SK-N-SH (cell line): ENCODE results near the gene SPOCK1. TPM values are rescaled to one million over a fixed set of nuclear protein-coding genes. Genes with fewer than 3 reads are reported as not detected.
A peak's percentile ranks its signal among the peaks of the same experiment; 100 is the strongest.

Experiments
- CTCF ChIA-PET: fragments of 300-600, 350-600 bp; formaldehyde crosslinking; extraction: SDS; loops from one replicate; lab custom pipeline; 2021; lab: Yijun Ruan, JAX
- POLR2A ChIA-PET: fragments of 350-600 bp; sonication (Branson Sonifier 250); formaldehyde crosslinking; extraction: SDS; loops from one replicate; lab custom pipeline; 2020; ENCODE audit warnings: antibody characterized with exemption, inconsistent platforms; lab: Yijun Ruan, JAX
- DNase-seq: peaks from one replicate; pipeline ENCODE4 v3.0.0; 2012
- H2AFZ ChIP-seq: fragments of 200-600 bp; sonication (generic); 2 replicates; pipeline ENCODE4 v1.8.1; 2016; ENCODE audit warnings: antibody characterized with exemption, mild to moderate bottlenecking, low read depth
- H3F3A ChIP-seq: fragments of 200-600 bp; sonication (generic); replicated peaks from 2 replicates; pipeline ENCODE3; 2016; ENCODE audit warnings: antibody characterized with exemption, mild to moderate bottlenecking; ENCODE audit not compliant: insufficient read depth
- H3K27ac ChIP-seq, 2 experiments: fragments of 200-500 bp in 1 of 2; fragments of 200-600 bp in 1 of 2; sonication (Bioruptor generic) in 1 of 2; sonication (generic), shearing (Covaris generic) in 1 of 2; 2 replicates each; pipeline versions ENCODE4 v1.5.1 to v1.6.1; 2014 to 2016; ENCODE audit warnings: low read depth in 2 of 2, inconsistent platforms in 1 of 2, low read length in 1 of 2, mild to moderate bottlenecking in 1 of 2, mixed read lengths in 1 of 2
- H3K27me3 ChIP-seq: fragments of 200-600 bp; sonication (generic), shearing (Covaris generic); 2 replicates; pipeline ENCODE4 v1.6.1; 2016; ENCODE audit warnings: mixed run types; ENCODE audit not compliant: insufficient read depth
- H3K36me3 ChIP-seq, 2 experiments: fragments of 200-500 bp in 1 of 2; fragments of 200-600 bp in 1 of 2; sonication (Bioruptor generic) in 1 of 2; sonication (generic) in 1 of 2; replicated peaks in 1 of 2; 2 replicates each; pipeline versions ENCODE3 to v1.5.1; 2014 to 2016; ENCODE audit warnings: low read length in 1 of 2, mild to moderate bottlenecking in 1 of 2; ENCODE audit not compliant: insufficient read depth in 2 of 2, control insufficient read depth in 1 of 2
- H3K4me1 ChIP-seq, 2 experiments: fragments of 200-500 bp in 1 of 2; fragments of 200-600 bp in 1 of 2; sonication (Bioruptor generic) in 1 of 2; sonication (generic), shearing (Covaris generic) in 1 of 2; 2 replicates each; pipeline versions ENCODE4 v1.5.1 to v1.6.1; 2014 to 2016; ENCODE audit warnings: low read depth in 1 of 2, low read length in 1 of 2, mixed run types in 1 of 2; ENCODE audit not compliant: insufficient read depth in 2 of 2, control insufficient read depth in 1 of 2
- H3K4me2 ChIP-seq: fragments of 200-600 bp; sonication (generic), shearing (Covaris generic); 2 replicates; pipeline ENCODE4 v1.6.1; 2017; ENCODE audit warnings: mixed run types
- H3K4me3 ChIP-seq, 2 experiments: fragments of 200-500 bp in 1 of 2; fragments of 200-600 bp in 1 of 2; sonication (Bioruptor generic) in 1 of 2; sonication (generic), shearing (Covaris generic) in 1 of 2; 2 replicates each; pipeline versions ENCODE4 v1.5.1 to v1.8.1; 2014 to 2016; ENCODE audit warnings: low read depth in 2 of 2, inconsistent platforms in 1 of 2, low read length in 1 of 2, mild to moderate bottlenecking in 1 of 2, mixed read lengths in 1 of 2, moderate library complexity in 1 of 2
- H3K79me2 ChIP-seq: fragments of 200-600 bp; sonication (generic); 2 replicates; pipeline ENCODE4 v1.8.1; 2017; ENCODE audit warnings: mild to moderate bottlenecking; ENCODE audit not compliant: insufficient read depth
- H3K9ac ChIP-seq: fragments of 200-600 bp; sonication (generic); 2 replicates; pipeline ENCODE4 v1.6.1; 2017; ENCODE audit warnings: mixed run types
- H3K9me2 ChIP-seq: fragments of 200-600 bp; sonication (generic); 2 replicates; pipeline ENCODE4 v1.6.1; 2017; ENCODE audit warnings: mixed run types
- H3K9me3 ChIP-seq: fragments of 200-600 bp; sonication (generic); 2 replicates; pipeline ENCODE4 v1.6.1; 2017; ENCODE audit warnings: mixed run types, mild to moderate bottlenecking, moderate library complexity
- H4K20me1 ChIP-seq: fragments of 200-600 bp; sonication (generic); 2 replicates; pipeline ENCODE4 v1.6.1; 2017; ENCODE audit warnings: mild to moderate bottlenecking, mixed run types; ENCODE audit not compliant: insufficient read depth
- CTCF ChIP-seq: fragments of 200-600 bp; sonication (generic); IDR thresholded peaks from 2 replicates; pipeline ENCODE4 v1.6.1; 2017; ENCODE audit warnings: antibody characterized with exemption, mild to moderate bottlenecking, moderate library complexity
- GATA2 ChIP-seq: sonication (generic); formaldehyde crosslinking; IDR thresholded peaks from 2 replicates; pipeline ENCODE4 v1.5.0; 2020; ENCODE audit warnings: mild to moderate bottlenecking, missing genetic modification reagents
- MAX ChIP-seq: IDR thresholded peaks from 2 replicates; pipeline ENCODE4 v1.4.0; 2012; ENCODE audit warnings: low read depth
- MXI1 ChIP-seq: IDR thresholded peaks from 2 replicates; pipeline ENCODE4 v1.6.1; 2012; ENCODE audit warnings: mild to moderate bottlenecking, low read depth, low read length, improper control_type of control experiment
- NRF1 ChIP-seq: IDR thresholded peaks from 2 replicates; pipeline ENCODE4 v1.6.1; 2012; ENCODE audit warnings: low read depth, mild to moderate bottlenecking, low read length
- PBX3 ChIP-seq: IDR thresholded peaks from 2 replicates; pipeline ENCODE4; 2012
- POLR2AphosphoS5 ChIP-seq: IDR thresholded peaks from 2 replicates; pipeline ENCODE4 v1.6.1; 2012; ENCODE audit warnings: low read depth, low read length
- RAD21 ChIP-seq: IDR thresholded peaks from 2 replicates; pipeline ENCODE4 v1.6.1; 2012; ENCODE audit warnings: mild to moderate bottlenecking, low read length
- RCOR1 ChIP-seq: fragments of 150-350 bp; IDR thresholded peaks from 2 replicates; pipeline ENCODE4 v1.6.1; 2017; ENCODE audit warnings: antibody characterized with exemption, low read length
- RXRA ChIP-seq: IDR thresholded peaks from 2 replicates; pipeline ENCODE4 v1.4.0; 2012; ENCODE audit warnings: low read depth, mild to moderate bottlenecking, borderline replicate concordance
- SIN3A ChIP-seq: IDR thresholded peaks from 2 replicates; pipeline ENCODE4 v1.6.1; 2012; ENCODE audit warnings: low read depth, mild to moderate bottlenecking, low read length, moderate library complexity, borderline replicate concordance
- TCF12 ChIP-seq: IDR thresholded peaks from 2 replicates; pipeline ENCODE4 v1.4.0; 2012
- TEAD4 ChIP-seq: IDR thresholded peaks from 2 replicates; pipeline ENCODE4 v1.4.0; 2012; ENCODE audit warnings: mild to moderate bottlenecking, borderline replicate concordance; ENCODE audit not compliant: insufficient read depth
- USF1 ChIP-seq: IDR thresholded peaks from 2 replicates; pipeline ENCODE4 v1.4.0; 2012; ENCODE audit warnings: low read depth, borderline replicate concordance
- WGBS: methylation state at CpG from one replicate; pipeline ENCODE4 v1.1.6; 2017; ENCODE audit warnings: low lambda C conversion rate; 5-methylcytosine and 5-hydroxymethylcytosine counted together
- polyA plus RNA-seq, 3 experiments: library from polyadenylated mRNA; depleted of rRNA; stranded (reverse); fragments of >200 nt; gene quantifications; 2 replicates each; pipeline ENCODE4 v1.2.3, GENCODE V29; 2012

SPOCK1 gene
- polyA plus RNA-seq, 1 of the 3 experiments (the other 2 are of a cell fraction) = 11.3 TPM

- no peak overlapping the region for H3K27ac ChIP-seq
- H2AFZ ChIP-seq = no peak overlapping the region
- H3K4me1 ChIP-seq = peaks cover 0 to 4% of the 10 kb centered on the region in 2 experiments; a peak in 1 of 4 replicates
- no peaks in the 10 kb centered on the region for H3K9me2 ChIP-seq
- no peak for TF ChIP-seq RXRA
- TF ChIP-seq GATA2 = no peak
- TF ChIP-seq USF1 = no peak
- no peak for TF ChIP-seq MXI1
- no peak for TF ChIP-seq TCF12
- no peak for TF ChIP-seq TEAD4
- TF ChIP-seq PBX3 = no peak
- TF ChIP-seq SIN3A = no peak
- no peak for TF ChIP-seq MAX
- TF ChIP-seq CTCF = peak; percentile 38
- TF ChIP-seq RAD21 = peak; percentile 53
- no peak for TF ChIP-seq NRF1
- no peak overlapping the region for H3K9ac ChIP-seq
- no peaks in the 10 kb centered on the region for H3K36me3 ChIP-seq
- H3K9me3 ChIP-seq = no peaks in the 10 kb centered on the region
- CTCF ChIA-PET = interaction anchor here (1.6 kb wide), 1 partner anchor 13 kb away, joined by 3 read pairs; no protein-coding TSS in a partner anchor
- H3K4me3 ChIP-seq = no peak overlapping the region
- H3K79me2 ChIP-seq = no peaks in the 10 kb centered on the region
- no peak overlapping the region for H3K4me2 ChIP-seq
- H3F3A ChIP-seq = no peaks in the 10 kb centered on the region
- no peaks in the 10 kb centered on the region for H3K27me3 ChIP-seq
- POLR2A ChIA-PET = no interaction called here
- H4K20me1 ChIP-seq = no peaks in the 10 kb centered on the region
- WGBS = 44% methylated on average over 3 of the region's 3 CpGs
- no peak for DNase-seq
Measured at GRCh38 chr5:137051161-137051560, 448.0 kb downstream of the SPOCK1 start.

GRCh38 chr5:137040641-137041340 lies 458.3 kb downstream of the SPOCK1 start:
- Histone ChIP-seq H3K4me3 (no peak overlapping the region), H3K4me2 (no peak overlapping the region), H3K27me3 (no peaks in the 10 kb centered on the region), H3K36me3 (no peaks in the 10 kb centered on the region), H3K79me2 (no peaks in the 10 kb centered on the region), H3K9me2 (no peaks in the 10 kb centered on the region), H3K9me3 (no peaks in the 10 kb centered on the region), H3K9ac (no peak overlapping the region), H3F3A (no peaks in the 10 kb centered on the region), H2AFZ (no peak overlapping the region), H3K27ac (no peak overlapping the region), H3K4me1 (no peaks in the 10 kb centered on the region), H4K20me1 (no peaks in the 10 kb centered on the region)
- TF ChIP-seq MXI1 = no peak
- no peak for TF ChIP-seq MAX
- TF ChIP-seq RCOR1 = no peak
- TF ChIP-seq POLR2AphosphoS5 = no peak
- TF ChIP-seq RXRA = no peak
- TF ChIP-seq NRF1 = no peak
- POLR2A ChIA-PET = no interaction called here
- WGBS = 7% methylated on average over 1 of the region's 1 CpG
- DNase-seq = no peak
- CTCF ChIA-PET = no interaction called here
